Gastrocnemius medialis (tissue), 4 donors: Measurements from ENCODE around the gene CYTH1. TPM values are rescaled to one million over a fixed set of nuclear protein-coding genes. Genes with fewer than 3 reads are reported as not detected.
A peak's percentile ranks its signal among the peaks of the same experiment; 100 is the strongest.

Experiments
- ATAC-seq, 2 donors: fragments of 150-250 bp; one replicate each; pipeline ENCODE4 v1.9.1; 2016
- DNase-seq, 2 donors: peaks; one replicate each; pipeline ENCODE4 v3.0.0-alpha.2; 2019
- H3K27ac ChIP-seq, 4 donors: fragments of 200-600 bp; sonication (generic); 1 replicate in 1 of 4; 2 replicates in 3 of 4; pipeline ENCODE4 v1.5.1; 2016 to 2018; ENCODE audit warnings: mild to moderate bottlenecking in 2 of 4, moderate library complexity in 1 of 4
- H3K27me3 ChIP-seq, 3 donors: fragments of 200-600 bp; sonication (generic) in 2 of 3; 1 replicate in 1 of 3; 2 replicates in 2 of 3; pipeline versions ENCODE4 v1.5.1 to v1.6.0; 2016 to 2019; ENCODE audit warnings: mild to moderate bottlenecking in 1 of 3, moderate library complexity in 1 of 3
- H3K36me3 ChIP-seq, 2 donors: fragments of 200-600 bp; sonication (generic) in 1 of 2; one replicate each; pipeline ENCODE4 v1.5.1; 2017 to 2018
- H3K4me1 ChIP-seq, 2 donors: fragments of 200-600 bp; sonication (generic) in 1 of 2; one replicate each; pipeline ENCODE4 v1.5.1; 2016 to 2017; ENCODE audit warnings: mild to moderate bottlenecking in 2 of 2
- H3K4me3 ChIP-seq, 4 donors: fragments of 200-600 bp; sonication (generic) in 3 of 4; 1 replicate in 1 of 4; 2 replicates in 3 of 4; pipeline ENCODE4 v1.5.1; 2016 to 2019; ENCODE audit warnings: mild to moderate bottlenecking in 2 of 4
- H3K9me3 ChIP-seq, 3 donors: fragments of 200-600 bp; sonication (generic) in 2 of 3; 1 replicate in 1 of 3; 2 replicates in 2 of 3; pipeline ENCODE4 v1.5.1; 2016 to 2019
- CTCF ChIP-seq, 5 experiments: fragments of 450-650 bp in 3 of 5; fragments of 200-600 bp in 2 of 5; sonication (generic) in 2 of 5; IDR thresholded peaks in 4 of 5; conservative IDR thresholded peaks in 1 of 5; 1 replicate in 4 of 5; 2 replicates in 1 of 5; pipeline ENCODE4 v1.5.1; 2016 to 2019; ENCODE audit warnings: antibody characterized with exemption in 5 of 5, mild to moderate bottlenecking in 3 of 5, moderate library complexity in 3 of 5
- POLR2A ChIP-seq, 2 donors: fragments of 450-650 bp; IDR thresholded peaks; one replicate each; pipeline ENCODE4 v1.6.1; 2017; ENCODE audit warnings: antibody characterized with exemption in 2 of 2, mild to moderate bottlenecking in 2 of 2, moderate library complexity in 2 of 2
- in situ Hi-C, 4 donors: fragments of 200-750 bp; cut with MboI; loops; one replicate each; pipeline versions ENCODE4 v1.15.0 to v1.8.0; 2017; ENCODE audit warnings: low sequenced_read_pairs in 4 of 4
- intact Hi-C: fragments of 100-400 bp; cut with DNase I; formaldehyde crosslinking; loops from one replicate; pipeline ENCODE4 v1.15.1; 2023; ENCODE audit warnings: low total_unique reads
- total RNA-seq, 4 donors: library from RNA; depleted of rRNA; stranded (reverse); fragments of >200 nt; gene quantifications; one replicate each; pipeline versions ENCODE4 v1.1.0 to v1.2.3, GENCODE V29; 2016

Gene CYTH1
- total RNA-seq, 4 donors from 2014 or later: 24.7 to 43.7 (median 32.4) TPM

DNA sequence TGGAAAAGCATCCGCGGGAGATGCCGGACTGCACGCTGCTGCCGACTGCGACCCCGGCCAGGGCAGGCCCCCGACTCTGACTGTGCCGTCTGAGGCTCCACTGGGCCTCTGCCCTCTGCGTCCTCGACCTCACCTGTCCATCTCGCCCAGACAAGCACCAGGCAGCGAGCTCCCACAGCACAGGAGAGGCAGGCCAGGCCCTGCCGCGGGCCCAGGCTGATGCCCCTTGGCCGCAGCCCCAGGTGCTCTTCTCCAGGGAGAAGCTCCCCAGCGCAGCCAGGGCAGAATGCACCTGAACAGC is 106.8 kb downstream of the CYTH1 start:
- TF ChIP-seq CTCF (IDR thresholded peaks at IDR 0.05 in 4 of 5, conservative IDR thresholded peaks at IDR 0.05 in 1 of 5) (no peak), POLR2A (IDR thresholded peaks at IDR 0.05) (no peak)
- intact Hi-C loops (loop anchor here (2.0 to 5.0 kb wide), 4 partner anchors 107 to 233 kb away; partner anchors contain the start of genes CYTH1 and USP36), in situ Hi-C loops (no loop called here)
- H3K9me3 ChIP-seq: no peaks in the 10 kb centered on the region
- no peak overlapping the region for H3K4me3 ChIP-seq
- H3K27me3 ChIP-seq: no peaks in the 10 kb centered on the region
- H3K27ac ChIP-seq: peak overlapping the region in 2 of 4 donors; percentile 86 to 98
- H3K4me1 ChIP-seq: peaks cover 53 to 76% of the 10 kb centered on the region in 2 donors
- peaks cover 0 to 23% of the 10 kb centered on the region in 2 donors for H3K36me3 ChIP-seq
- DNase-seq (no peak), ATAC-seq (no peak)

GRCh38 chr17:78674595-78675315 is 107.3 kb downstream of the CYTH1 start:
- TF ChIP-seq POLR2A (IDR thresholded peaks at IDR 0.05): no peak
- TF ChIP-seq CTCF (IDR thresholded peaks at IDR 0.05 in 4 of 5, conservative IDR thresholded peaks at IDR 0.05 in 1 of 5): no peak
- intact Hi-C loops: loop anchor here (2.0 to 5.0 kb wide), 4 partner anchors 108 to 232 kb away; partner anchors contain the start of genes CYTH1 and USP36
- Histone ChIP-seq H3K27me3 (no peaks in the 10 kb centered on the region), H3K27ac (peak overlapping the region; percentile 45 to 86 (median 55)), H3K4me1 (peaks cover 53 to 72% of the 10 kb centered on the region in 2 donors), H3K4me3 (no peak overlapping the region), H3K36me3 (peaks cover 0 to 19% of the 10 kb centered on the region in 2 donors), H3K9me3 (no peaks in the 10 kb centered on the region)
- ATAC-seq (no peak), DNase-seq (peak in 1 of 2 donors; percentile 48)
- in situ Hi-C loops: no loop called here

DNA sequence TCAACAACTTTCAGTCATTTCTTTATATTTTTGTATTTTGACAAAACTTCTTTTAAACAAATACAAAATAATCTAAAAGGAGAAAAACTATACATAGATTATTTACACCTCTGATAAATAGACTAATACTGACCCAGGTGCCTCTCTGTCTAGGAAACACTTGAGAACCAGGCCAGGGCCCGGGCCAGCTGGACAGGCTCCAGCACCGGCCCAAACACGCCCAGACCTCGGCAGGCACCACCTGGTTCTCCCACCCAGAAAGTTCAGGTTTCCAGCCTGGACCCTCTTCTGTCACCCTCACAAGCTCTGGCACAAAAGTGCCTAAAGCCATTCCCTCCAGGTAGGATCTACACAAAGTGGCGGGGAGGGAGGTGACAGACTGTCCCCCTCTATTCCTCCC is 107.9 kb downstream of the CYTH1 start:
- Histone ChIP-seq H3K9me3 (no peaks in the 10 kb centered on the region), H3K4me3 (no peak overlapping the region), H3K27ac (peak overlapping the region; percentile 45 to 86 (median 55)), H3K4me1 (peaks cover 53 to 66% of the 10 kb centered on the region in 2 donors), H3K36me3 (peaks cover 0 to 19% of the 10 kb centered on the region in 2 donors), H3K27me3 (no peaks in the 10 kb centered on the region)
- ATAC-seq (no peak), DNase-seq (no peak)
- intact Hi-C loops (loop anchor here (2.0 kb wide), 1 partner anchor 123 kb away; no protein-coding TSS in a partner anchor), in situ Hi-C loops (no loop called here)
- TF ChIP-seq POLR2A (IDR thresholded peaks at IDR 0.05) (no peak), CTCF (IDR thresholded peaks at IDR 0.05 in 4 of 5, conservative IDR thresholded peaks at IDR 0.05 in 1 of 5) (no peak)

GRCh38 chr17:78673395-78673794 is 108.7 kb downstream of the CYTH1 start:
- DNase-seq (no peak), ATAC-seq (no peak)
- Histone ChIP-seq H3K27ac (peak overlapping the region; percentile 50 to 86 (median 60)), H3K4me3 (no peak overlapping the region), H3K27me3 (no peaks in the 10 kb centered on the region), H3K9me3 (no peaks in the 10 kb centered on the region), H3K36me3 (peaks cover 0 to 19% of the 10 kb centered on the region in 2 donors), H3K4me1 (peaks cover 50 to 58% of the 10 kb centered on the region in 2 donors)
- intact Hi-C loops (no loop called here), in situ Hi-C loops (no loop called here)
- TF ChIP-seq CTCF (IDR thresholded peaks at IDR 0.05 in 4 of 5, conservative IDR thresholded peaks at IDR 0.05 in 1 of 5): no peak
- TF ChIP-seq POLR2A (IDR thresholded peaks at IDR 0.05): no peak
